CD4-positive, alpha-beta T cell treated with Interferon gamma for 1 hour (primary cell): Measurements from ENCODE around the gene PTPRG.

ENCODE experiments used
- DNase-seq: peaks from one replicate; pipeline ENCODE4 v3.0.0-alpha.2; 2020

PTPRG gene

DNA sequence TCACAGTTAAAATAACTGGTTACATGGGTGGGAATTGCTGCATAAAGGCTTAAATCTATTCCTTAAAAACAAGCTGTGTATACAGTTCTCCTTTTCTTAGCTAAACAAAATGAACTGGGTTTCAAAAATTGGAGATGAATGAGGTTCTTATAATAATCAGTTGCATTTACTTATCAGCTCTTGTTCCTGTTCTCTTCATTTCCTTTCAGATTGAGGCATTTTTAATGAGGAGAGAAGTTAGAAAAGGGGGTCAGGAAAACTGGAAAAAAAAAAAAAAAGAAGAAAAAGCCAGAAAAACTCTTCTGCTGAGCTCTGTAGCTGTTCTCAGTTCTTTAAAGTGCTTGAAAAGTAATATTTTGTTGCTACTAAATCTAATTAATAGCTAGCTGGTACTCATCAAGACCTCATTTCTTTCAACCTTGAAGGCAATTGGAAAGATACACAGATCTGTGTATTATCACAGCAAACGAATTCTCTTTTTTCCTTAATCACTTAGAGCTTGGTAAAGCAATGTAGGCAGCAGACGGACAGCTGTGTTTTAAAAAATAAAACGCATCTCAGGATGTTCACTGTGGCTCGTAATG is 32.2 kb downstream of the PTPRG start:
- DNase-seq = no peak

DNA sequence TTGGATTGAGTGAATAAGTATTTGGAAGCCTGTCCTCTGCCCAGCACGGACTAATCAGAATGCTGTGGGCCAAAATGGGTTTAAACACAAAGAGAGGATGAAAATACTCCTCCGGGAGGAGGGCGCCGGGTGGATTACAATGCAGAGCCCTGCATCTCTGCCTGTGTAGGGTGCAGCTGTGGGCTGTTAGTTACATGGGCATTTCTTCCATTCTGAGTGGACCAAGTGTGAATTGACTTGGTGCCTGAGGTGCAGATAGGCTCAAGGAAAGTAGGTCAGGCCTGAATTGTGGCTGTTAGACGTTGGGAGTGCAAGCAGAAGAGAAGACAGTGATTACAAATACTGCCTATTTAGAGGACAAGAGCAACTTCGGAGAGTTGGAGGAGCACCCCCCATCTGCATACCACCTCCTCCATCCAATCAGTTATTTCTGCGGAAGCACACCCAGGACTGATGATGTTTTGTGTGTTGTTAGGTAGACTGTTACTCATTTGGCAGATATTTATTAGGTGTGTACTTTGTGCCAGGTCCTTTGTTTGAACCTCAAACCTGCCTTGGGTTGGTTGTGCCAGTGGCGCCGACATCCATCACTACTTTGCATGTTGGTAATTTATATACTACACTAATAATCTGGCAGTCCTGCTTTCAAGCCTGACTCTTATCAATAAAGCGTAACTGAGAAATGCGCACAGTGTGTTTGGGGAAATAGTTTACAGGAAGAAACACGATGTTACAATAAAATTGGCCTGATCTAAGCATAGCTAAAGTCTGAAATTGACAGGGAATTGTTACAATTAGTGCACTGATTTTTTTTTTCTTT is 33.0 kb downstream of the PTPRG start:
- no peak for DNase-seq

DNA sequence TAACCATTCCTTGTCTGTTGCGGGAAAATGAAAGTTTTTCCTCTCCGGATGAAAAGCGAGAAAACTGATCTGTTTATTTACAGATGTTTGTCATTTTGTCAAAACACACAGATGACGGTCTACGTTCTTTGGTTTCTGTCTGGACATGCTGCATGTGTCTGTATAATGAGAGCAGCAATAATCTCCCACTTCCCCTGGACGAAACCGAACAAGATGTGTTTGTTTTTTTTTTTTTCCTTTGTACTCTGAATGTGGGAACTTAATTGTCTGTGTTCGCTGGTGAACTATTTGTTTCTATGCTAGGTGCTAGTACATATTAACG is 33.6 kb downstream of the PTPRG start:
- no peak for DNase-seq

DNA sequence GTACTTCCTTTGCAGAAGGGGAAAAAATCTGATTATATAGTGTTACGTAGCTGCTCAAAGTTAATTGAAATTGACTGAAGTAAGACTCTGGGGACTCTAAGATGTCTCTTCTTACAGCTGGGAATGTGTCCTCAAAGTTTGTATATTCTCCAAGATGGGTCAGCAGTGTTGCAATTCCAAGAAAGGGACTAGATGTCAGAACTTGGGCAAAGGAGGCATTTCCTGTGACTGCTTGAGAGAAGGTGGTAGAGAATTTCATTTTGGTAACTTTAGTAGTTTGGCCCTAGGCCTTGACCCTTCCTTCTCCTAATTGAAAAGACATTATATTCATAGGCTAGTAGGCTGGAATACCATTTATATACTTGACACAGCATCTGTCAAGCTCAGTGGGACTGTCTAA is 33.9 kb downstream of the PTPRG start:
- no peak for DNase-seq

DNA sequence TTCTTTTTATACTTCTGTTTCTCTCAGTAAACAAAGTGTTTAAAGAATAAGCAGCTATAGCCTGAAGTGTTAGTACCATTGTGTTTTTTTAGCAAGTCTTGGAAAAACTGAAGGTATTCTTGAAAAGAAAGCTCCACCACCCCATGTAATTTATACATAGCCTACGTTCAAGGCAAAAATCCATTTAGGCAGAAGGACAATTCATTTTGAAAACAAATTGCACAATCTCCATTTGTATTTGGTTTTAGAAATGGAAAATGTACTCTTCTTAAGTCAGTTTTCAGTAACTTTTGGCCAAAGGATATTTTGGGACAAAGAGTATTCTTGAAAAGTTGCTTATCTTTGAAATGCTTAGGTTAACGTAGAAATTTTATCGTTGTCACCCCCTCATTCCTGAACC is 34.5 kb downstream of the PTPRG start:
- DNase-seq = no peak

DNA sequence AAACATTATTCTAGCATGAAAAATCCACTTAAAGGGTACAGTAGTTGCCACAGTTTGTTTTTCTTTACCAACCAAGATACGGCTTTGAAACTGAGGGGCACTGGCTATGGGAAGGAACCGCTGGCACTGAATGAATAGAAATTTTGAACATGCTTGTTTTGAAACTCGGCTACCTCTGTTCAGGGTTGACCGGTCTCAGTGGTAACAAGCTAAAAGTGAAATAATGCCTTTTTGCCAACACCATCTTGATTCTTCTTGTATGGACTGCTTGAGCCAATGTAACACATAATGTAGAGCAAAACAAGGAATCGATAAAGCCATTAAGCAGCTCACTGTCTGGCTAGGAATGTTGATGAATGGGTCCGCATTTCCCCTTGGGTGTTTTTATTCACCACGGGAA is 36.5 kb downstream of the PTPRG start:
- no peak for DNase-seq

DNA sequence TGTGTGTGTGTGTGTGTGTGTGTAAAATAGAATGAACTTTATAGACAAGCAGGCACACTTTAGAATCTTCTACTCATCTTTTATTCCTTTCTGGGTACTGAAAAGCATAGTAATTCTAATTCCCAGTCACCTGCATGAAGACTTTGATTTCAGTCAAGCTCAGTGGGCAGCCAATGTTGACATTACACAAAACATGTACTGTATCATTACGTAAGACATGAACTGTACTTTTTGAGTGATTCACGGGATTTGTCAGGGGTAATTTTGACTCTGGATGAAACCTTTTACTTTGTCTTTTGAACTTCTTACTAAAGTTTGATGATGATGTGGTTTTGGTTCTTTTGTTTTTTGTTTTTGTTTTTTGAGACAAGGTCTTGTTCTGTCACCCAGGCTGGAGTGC is 38.8 kb downstream of the PTPRG start:
- no peak for DNase-seq

DNA sequence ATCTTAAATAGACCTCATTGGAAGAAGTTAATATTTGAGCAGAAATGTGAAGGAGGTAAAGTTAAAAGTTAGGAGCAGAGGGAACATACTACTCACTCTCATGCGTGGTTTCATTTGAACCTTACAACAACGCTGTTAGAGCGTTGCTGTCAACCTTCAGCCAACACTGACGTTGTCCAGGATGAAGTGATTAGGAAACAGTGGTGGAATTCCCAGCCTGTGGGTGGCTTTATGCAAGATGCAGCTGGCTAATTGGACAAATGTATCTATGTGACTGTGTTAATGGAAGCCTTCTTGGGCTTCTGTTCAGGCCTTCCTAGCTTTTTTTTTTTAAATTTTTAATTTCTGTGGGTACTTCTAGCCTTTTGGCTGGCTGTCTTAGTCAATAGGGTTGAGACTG is 40.5 kb downstream of the PTPRG start:
- DNase-seq = no peak

DNA sequence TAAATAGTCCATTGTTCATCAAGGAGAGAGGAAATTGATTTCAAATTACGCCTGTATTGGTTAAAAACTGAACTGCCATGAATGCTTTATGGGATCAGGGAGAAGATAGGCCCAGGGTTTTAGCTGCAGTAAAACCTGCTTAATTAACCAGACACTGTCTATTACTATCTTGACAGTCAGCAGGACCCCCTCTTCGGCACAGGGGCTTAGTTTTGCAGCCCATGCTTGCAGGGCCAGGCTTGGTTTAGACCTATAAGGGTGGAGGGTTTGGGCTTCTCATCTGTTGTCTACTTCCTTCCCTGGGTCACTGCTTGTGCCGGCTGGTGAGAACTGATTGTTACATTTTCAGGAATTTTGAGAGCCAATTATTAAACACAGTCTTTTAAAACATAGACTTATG is 41.1 kb downstream of the PTPRG start:
- DNase-seq = no peak

DNA sequence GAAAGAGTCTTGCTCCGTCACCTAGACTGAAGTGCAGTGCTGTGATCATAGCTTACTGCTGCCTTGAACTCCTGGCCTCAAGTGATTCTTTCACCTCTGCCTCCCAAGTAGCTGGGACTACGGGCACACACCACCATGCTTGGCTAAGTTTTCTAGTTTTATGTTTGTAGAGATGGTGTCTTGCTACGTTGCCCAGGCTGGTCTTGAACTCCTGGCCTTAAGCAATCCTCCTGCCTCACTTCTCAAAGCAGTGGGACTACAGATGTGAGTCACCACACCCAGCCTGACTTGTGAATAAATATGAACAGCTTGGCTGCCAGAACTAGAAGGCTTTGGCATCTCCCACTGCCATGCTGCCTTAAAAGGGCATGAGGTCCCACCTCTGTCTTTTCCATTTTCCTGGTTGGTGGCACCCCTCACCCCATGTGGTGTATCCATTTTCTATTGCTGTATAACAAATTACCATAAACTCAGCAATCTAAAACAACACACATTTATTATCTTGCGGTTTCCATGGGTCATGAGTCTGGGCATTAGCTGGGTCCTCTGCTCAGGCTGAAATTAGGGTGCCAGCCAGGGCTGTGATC is 44.3 kb downstream of the PTPRG start:
- no peak for DNase-seq

DNA sequence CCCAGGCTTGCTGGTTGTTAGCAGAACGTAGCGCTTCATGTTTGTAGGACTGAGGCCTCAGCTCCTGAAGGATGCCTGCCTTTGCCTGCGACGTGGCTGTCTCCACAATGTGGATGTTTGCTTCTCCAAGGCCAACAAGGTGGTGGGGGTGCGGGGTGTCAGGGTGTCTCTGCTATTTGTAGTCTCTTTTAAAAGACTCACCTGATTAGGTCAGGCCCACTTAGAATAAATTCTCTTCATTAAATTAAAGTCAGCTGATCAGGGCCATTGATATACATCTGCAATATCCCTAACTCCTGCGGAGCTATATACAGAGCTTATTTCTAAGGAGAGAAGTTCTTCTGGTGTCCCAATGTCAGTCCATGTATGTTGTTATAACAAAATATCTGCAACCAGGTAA is 44.8 kb downstream of the PTPRG start:
- no peak for DNase-seq

DNA sequence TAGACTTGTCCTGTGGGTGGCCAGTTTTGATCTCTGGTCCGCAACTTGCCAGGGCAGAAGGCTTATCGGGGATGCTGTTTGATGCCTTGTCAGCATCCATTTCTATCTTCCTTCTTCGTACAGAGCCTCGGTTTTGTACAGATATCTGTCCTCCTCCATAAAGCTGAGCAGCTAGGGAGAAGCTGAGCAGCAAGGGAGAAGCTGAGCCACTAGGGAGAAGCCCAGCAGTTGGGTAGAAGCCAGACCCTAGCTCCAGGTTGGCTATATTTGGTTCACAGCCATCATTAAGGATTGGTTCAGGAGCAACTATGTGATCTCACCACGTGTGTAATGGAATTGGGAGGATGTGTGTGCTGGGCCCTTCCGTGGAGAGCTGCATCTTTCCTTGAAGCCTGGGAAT is 46.7 kb downstream of the PTPRG start:
- no peak for DNase-seq

DNA sequence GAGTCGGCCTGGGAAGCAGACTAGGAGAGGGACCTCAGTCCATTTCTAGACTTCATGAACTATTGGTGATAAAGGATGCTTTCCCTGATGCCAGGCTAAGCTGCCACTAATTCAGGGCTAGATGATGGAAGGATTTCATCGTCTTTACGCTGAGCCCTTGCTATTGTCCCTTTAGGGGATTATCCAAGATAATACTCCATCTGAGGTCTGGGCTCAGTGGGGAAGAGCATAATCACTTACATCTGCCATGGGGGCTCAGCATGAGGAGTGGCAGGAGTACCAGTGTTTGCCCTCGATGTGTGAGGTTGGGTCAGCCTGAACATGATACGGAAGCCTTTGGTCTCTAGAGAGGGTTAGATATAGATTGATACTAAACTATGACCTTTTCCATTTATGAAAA is 47.3 kb downstream of the PTPRG start:
- DNase-seq = no peak

DNA sequence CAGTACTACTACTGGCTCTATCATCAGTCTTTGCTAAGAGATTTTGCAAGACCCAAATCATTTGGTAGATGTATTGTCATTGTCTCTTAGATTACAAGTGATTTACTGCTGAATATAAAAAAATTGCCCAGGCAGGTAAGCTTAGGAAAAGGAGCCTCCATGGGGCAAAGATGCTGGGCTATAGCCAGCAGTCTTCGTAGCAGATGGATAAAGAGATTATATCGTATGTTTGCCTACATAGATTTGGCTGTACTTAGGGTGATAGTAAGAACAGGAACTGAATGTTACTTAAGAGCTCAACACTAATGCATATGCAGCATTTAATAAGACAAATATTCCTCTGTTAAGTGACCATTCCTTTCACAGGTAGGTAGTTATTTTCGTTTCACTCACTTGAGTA is 48.9 kb downstream of the PTPRG start:
- DNase-seq = no peak

DNA sequence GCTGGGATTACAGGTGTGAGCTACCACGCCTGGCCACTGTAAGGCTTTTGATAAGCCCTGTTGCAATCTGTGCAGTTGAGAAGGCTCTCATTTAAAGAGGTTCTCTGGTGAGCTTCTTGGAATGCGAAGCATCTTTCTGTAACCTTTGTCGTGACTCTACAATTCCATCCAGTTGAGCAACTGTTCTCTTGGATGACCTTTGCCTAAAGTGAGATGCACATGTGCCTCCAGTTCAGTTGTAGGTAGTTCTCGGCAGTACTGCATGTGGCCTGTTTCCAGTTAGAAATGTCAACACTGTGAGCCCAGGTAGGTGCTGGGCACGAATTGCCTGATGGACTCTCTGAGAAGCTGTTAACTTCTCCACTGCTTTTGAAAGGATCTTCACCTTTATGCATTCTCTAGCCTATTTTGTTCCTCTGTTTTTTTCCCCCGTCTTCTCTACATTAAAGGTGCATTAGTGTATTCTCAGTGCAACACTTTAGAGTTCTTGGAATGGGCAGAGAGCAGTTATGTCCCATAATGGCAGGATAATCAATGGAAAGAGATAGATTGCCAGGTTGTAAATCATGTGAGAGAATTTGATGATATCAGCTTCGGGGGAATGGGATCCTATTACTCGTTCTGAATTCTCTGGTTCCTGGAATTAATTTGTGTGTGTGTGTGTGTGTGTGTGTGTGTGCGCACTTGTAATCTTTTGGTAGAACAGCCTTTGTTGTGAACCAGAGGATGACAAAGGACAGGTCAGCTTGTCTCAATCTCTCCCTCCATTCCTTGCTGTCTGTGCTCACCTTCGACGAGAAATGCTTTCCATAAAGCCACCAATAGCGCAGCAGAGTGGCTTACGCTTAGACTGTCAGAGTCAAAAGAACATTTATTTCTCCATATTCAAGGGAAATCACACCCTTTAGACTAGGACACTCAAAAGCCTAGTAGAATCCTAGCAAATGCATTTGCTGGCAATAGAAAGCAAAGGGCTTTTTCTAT is 51.1 kb downstream of the PTPRG start:
- DNase-seq = no peak

DNA sequence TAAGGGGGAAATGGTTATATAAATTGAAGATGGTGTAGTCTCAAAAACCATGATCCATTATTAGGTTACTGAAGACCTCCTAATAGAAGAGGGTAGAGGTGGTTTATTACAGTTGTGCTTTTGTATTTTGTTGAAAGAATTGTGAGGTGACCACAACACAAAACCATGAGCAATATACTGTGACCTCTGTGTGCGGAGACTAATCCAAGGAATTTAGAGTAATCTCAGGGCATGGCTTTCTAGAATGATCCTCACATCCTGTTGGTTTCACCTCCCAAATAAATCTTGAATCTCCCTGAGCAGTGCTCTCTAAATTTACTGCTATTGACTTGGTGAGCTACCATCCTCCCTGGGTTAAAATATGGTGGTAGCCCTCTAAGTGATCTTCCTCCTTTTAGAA is 52.3 kb downstream of the PTPRG start:
- no peak for DNase-seq

DNA sequence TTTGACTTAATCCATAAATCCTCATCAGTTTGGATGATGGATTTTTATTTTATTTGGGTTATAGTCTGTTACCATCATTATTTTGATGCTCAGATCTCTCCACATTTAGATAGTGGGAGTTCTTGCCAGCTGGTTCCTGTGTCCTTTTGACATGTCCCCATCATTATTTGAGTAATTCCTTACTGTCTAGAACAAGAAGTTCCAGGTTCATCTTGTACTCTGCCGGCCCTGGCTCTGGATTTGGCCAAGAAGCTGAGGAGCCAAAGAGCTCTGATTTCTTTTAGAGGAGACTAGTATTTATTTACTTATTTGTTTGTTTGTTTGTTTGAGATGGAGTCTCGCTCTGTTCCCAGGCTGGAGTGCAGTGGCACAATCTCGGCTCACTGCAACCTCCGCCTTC is 54.3 kb downstream of the PTPRG start:
- no peak for DNase-seq

DNA sequence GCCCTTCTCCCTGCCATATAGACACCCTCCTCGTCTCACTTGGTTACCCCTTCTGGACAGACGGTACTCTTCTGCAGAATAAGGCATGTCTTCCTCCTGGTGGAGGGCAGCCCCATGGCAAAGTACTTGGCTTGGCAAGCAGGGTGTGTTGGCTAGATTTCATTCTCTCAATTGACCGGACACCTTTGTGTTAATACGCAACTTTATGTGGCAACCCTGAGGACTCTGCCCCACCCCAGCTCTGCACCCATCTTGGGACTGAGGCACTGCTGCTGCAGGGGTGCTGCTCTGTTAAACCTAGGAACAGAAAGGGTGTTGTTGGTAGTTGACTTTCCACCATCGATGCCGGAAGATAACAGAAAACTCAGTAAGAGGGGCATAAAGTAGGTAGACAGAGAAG is 55.2 kb downstream of the PTPRG start:
- no peak for DNase-seq

DNA sequence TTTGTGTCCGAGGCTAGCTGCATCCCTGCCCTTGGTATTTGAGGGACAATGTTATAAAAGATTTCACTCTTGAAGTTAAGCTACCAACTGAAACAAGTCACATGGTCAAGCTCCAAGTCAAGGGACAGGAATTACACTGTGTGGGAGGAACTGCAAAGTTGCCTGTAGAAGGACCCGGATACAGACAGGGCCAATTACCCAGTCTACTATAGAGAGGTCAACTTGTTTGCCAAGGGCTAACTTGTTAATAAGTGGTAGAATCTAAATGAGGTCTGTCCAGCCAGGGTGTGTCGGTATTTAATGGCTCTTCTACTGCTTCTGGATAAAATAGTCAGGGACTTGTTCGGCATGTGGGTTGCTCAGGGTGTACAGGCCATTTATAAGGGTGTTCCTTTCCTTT is 55.7 kb downstream of the PTPRG start:
- no peak for DNase-seq

DNA sequence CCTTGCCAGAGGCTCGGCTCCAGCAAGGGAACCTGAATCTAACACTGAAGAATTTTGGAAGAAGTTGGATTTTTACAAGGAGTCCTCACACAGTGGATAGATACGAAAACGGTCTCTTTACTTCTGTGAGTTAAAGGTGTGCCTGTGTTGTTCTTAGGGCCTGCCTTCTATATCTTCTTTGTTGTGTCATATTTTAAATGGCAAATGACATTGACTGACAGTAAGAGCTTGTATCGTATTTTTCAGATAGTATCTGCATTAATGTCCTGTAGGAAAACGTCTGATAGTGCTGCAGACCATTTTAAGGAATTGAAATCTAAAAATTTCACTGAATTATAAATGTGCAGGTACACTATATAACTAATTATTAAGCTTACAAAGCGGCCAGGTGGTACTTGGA is 56.3 kb downstream of the PTPRG start:
- no peak for DNase-seq

DNA sequence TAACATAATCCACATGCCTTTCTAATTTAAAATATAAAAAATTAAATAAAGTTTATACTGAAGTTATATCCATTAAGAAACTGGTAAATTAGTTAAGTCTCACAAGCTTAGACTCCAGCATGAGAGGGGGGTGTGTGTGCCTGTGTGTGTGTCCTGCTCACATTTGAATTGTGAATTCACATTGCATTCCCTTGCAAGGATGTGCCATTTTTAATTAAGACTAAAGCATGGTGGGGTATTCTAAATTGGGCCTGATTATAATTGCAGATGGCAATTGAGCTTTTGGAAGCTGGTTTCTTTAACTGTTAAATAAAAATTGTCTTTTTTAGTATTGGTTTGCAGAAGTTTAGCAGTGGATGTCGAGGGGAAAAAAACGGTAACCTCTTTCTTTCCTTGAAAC is 56.9 kb downstream of the PTPRG start:
- DNase-seq = no peak

DNA sequence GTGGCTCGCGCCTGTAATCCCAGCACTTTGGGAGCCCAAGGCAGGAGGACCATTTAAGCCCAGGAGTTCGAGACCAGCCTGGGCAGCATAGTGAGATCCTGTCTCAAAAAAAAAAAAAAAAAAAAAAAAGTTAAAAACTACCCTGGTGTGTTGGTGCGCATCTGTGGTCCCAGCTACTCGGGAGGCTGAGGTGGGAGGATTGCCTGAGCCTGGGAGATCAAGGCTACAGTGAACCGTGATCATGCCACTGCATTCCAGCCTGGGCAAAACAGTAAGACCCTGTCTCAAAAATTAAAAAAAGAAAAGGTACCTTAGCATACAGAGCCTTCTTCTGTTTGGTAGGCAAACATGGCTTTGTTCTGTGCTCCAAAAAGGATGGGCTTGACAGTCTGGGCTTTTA is 57.5 kb downstream of the PTPRG start:
- DNase-seq = no peak

DNA sequence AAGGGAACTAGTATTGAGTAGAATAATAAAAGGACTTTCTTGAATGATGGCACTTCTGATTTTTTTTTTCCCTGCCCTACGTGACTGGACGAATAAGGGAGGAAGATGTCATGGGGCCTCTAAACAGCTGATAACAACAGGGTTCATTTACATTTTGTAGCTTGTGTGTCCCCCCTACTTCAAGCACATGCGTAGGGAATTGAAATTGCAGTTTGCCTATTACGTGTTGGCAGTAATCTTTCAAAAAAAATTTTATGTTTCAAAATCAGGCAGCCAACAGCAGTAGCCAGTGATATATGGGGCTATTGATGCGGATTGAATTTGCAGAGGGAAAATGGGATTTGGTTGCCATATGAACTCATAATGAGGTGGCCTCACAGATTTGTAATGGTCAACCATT is 58.7 kb downstream of the PTPRG start:
- DNase-seq = no peak

DNA sequence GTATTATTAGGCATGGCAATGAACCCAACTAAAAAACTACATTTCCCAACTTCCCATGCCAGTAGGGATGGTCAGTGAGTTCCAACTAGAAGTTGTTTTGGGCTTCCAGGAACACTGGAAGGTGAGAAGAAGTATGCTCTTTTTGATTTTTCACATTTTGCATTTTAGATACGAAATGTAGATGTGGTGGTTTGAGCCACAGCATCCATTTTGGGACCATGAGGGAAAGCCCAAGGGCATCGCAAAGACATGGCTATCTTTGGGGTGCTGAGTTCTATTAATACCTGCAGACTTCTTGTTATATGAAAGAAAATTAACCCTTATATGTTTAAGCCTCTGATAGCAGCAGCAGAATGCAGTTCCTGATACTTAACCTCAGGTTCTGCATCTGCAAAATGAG is 62.9 kb downstream of the PTPRG start:
- no peak for DNase-seq
